Osteoblast (primary cell): Measurements from ENCODE around the gene FFAR3. TPM values are rescaled to one million over a fixed set of nuclear protein-coding genes. Genes with fewer than 3 reads are reported as not detected.

Experiments used
- DNase-seq: peaks from one replicate; pipeline ENCODE4 v3.0.0; 2011; ENCODE audit warnings: low spot score, mixed read lengths; ENCODE audit not compliant: insufficient read length; ENCODE audit errors: missing footprints
- H2AFZ ChIP-seq: 2 replicates; pipeline ENCODE4 v1.6.0; 2011; ENCODE audit warnings: mild to moderate bottlenecking, low read length
- H3K27ac ChIP-seq: 2 replicates; pipeline ENCODE4 v1.5.1; 2011; ENCODE audit warnings: mild to moderate bottlenecking, low read depth, low read length, moderate library complexity
- H3K27me3 ChIP-seq: 2 replicates; pipeline ENCODE4 v1.6.0; 2012; ENCODE audit warnings: mild to moderate bottlenecking, control low read depth, inconsistent platforms, low read length, moderate library complexity; ENCODE audit not compliant: insufficient read depth
- H3K36me3 ChIP-seq: 2 replicates; pipeline ENCODE4 v1.5.1; 2011; ENCODE audit warnings: mild to moderate bottlenecking, low read length, control low read depth, moderate library complexity; ENCODE audit not compliant: insufficient read depth
- H3K4me1 ChIP-seq: 2 replicates; pipeline ENCODE4 v1.5.1; 2011; ENCODE audit warnings: mild to moderate bottlenecking, low read length, control low read depth, moderate library complexity; ENCODE audit not compliant: insufficient read depth
- H3K4me2 ChIP-seq: 2 replicates; pipeline ENCODE4 v1.6.0; 2011; ENCODE audit warnings: mild to moderate bottlenecking, low read length; ENCODE audit not compliant: insufficient read depth
- H3K4me3 ChIP-seq: fragments of 200-600 bp; sonication (generic); 3 replicates; pipeline ENCODE4 v1.5.1; 2012; ENCODE audit warnings: mild to moderate bottlenecking, low read length, inconsistent platforms; ENCODE audit not compliant: insufficient read depth
- H3K79me2 ChIP-seq: 2 replicates; pipeline ENCODE4 v1.6.0; 2012; ENCODE audit warnings: mild to moderate bottlenecking, low read length, control low read depth, inconsistent platforms; ENCODE audit not compliant: insufficient read depth
- H3K9me3 ChIP-seq: 2 replicates; pipeline ENCODE4 v1.5.1; 2011; ENCODE audit warnings: low read depth, low read length, control low read depth
- H4K20me1 ChIP-seq: 2 replicates; pipeline ENCODE4 v1.6.0; 2012; ENCODE audit warnings: mild to moderate bottlenecking, low read length, control low read depth; ENCODE audit not compliant: insufficient read depth
- CTCF ChIP-seq: IDR thresholded peaks from 2 replicates; pipeline ENCODE4 v1.5.1; 2011; ENCODE audit warnings: mild to moderate bottlenecking, low read depth, low read length, moderate library complexity; ENCODE audit errors: extremely low read depth
- total RNA-seq: library from RNA; depleted of rRNA; stranded (reverse); fragments of >200 nt; gene quantifications from 2 replicates; pipeline ENCODE4 v1.2.3, GENCODE V29; 2012

FFAR3 gene
- total RNA-seq, 1 donor = not detected

- no peak for TF ChIP-seq CTCF
- H2AFZ ChIP-seq = no peak overlapping the region
- no peaks in the 10 kb centered on the region for H3K79me2 ChIP-seq
These were observed 2.7 kb downstream of the FFAR3 start for GRCh38 chr19:35360880-35361420.

GRCh38 chr19:35362261-35363000, 4.2 kb downstream of the FFAR3 start:
- no peaks in the 10 kb centered on the region for H3K9me3 ChIP-seq
- TF ChIP-seq CTCF = no peak
- H4K20me1 ChIP-seq = no peaks in the 10 kb centered on the region
- H3K27ac ChIP-seq = no peak overlapping the region
- H3K4me1 ChIP-seq = no peaks in the 10 kb centered on the region
- peaks cover 6% of the 10 kb centered on the region for H3K27me3 ChIP-seq
- no peak overlapping the region for H3K4me2 ChIP-seq
- H3K36me3 ChIP-seq = no peaks in the 10 kb centered on the region
- no peak overlapping the region for H2AFZ ChIP-seq
- DNase-seq = no peak
- no peak overlapping the region for H3K4me3 ChIP-seq
- H3K79me2 ChIP-seq = no peaks in the 10 kb centered on the region

More at GRCh38 chr19:35360880-35361420, 2.7 kb downstream of the FFAR3 start:
- no peak overlapping the region for H3K4me3 ChIP-seq
- H3K36me3 ChIP-seq = no peaks in the 10 kb centered on the region
- no peaks in the 10 kb centered on the region for H3K9me3 ChIP-seq
- peaks cover 8% of the 10 kb centered on the region for H3K27me3 ChIP-seq
- H4K20me1 ChIP-seq = no peaks in the 10 kb centered on the region
- no peaks in the 10 kb centered on the region for H3K4me1 ChIP-seq
- no peak overlapping the region for H3K27ac ChIP-seq
- no peak for DNase-seq
- no peak overlapping the region for H3K4me2 ChIP-seq

- Histone ChIP-seq H3K4me1 (no peaks in the 10 kb centered on the region), H3K36me3 (no peaks in the 10 kb centered on the region), H3K9me3 (no peaks in the 10 kb centered on the region), H3K4me3 (no peak overlapping the region), H4K20me1 (no peaks in the 10 kb centered on the region), H3K27me3 (peaks cover 2% of the 10 kb centered on the region), H2AFZ (no peak overlapping the region), H3K4me2 (no peak overlapping the region), H3K27ac (no peak overlapping the region), H3K79me2 (no peaks in the 10 kb centered on the region)
- no peak for DNase-seq
- no peak for TF ChIP-seq CTCF
These were observed 4.8 kb downstream of the FFAR3 start for GRCh38 chr19:35363001-35363590.

- Histone ChIP-seq H3K4me3 (no peak overlapping the region), H3K4me2 (no peak overlapping the region), H2AFZ (no peak overlapping the region), H3K4me1 (no peaks in the 10 kb centered on the region), H3K36me3 (no peaks in the 10 kb centered on the region), H3K79me2 (no peaks in the 10 kb centered on the region), H3K27ac (no peak overlapping the region), H3K27me3 (no peaks in the 10 kb centered on the region), H3K9me3 (no peaks in the 10 kb centered on the region), H4K20me1 (no peaks in the 10 kb centered on the region)
- DNase-seq = no peak
- TF ChIP-seq CTCF = no peak
These were observed 5.6 kb downstream of the FFAR3 start for GRCh38 chr19:35363711-35364425.
